ENCODE data around the gene TRPT1. TPM values are rescaled to one million over a fixed set of nuclear protein-coding genes. Genes with fewer than 3 reads are reported as not detected.

The TRPT1 gene
- total RNA-seq, 2 donors from 2014 or later: 45.6 to 60.4 TPM

GRCh38 chr11:64210301-64211020, 15.5 kb downstream of the TRPT1 start:
- no peaks in the 10 kb centered on the region for H3K4me1 ChIP-seq (ENCODE audit: control insufficient read depth, insufficient read depth, low read length)
- TF ChIP-seq CTCF (conservative IDR thresholded peaks at IDR 0.05): no peak
- peaks cover 28% of the 10 kb centered on the region for H3K36me3 ChIP-seq (ENCODE audit: control insufficient read depth, insufficient read depth, low read length)
- no peak overlapping the region for H3K27ac Mint-ChIP-seq
- no peak for DNase-seq
- no peaks in the 10 kb centered on the region for H3K27me3 ChIP-seq (ENCODE audit: control insufficient read depth, insufficient read depth, low read length, poor library complexity, severe bottlenecking)
- no peak overlapping the region for H3K27ac ChIP-seq (ENCODE audit: low read depth, low read length)
- H3K9me3 ChIP-seq (ENCODE audit: control insufficient read depth, low read length): no peaks in the 10 kb centered on the region
- H3K4me3 Mint-ChIP-seq: no peak overlapping the region
- no peak overlapping the region for H3K4me3 ChIP-seq (ENCODE audit: low read length)
- H3K27me3 Mint-ChIP-seq (ENCODE audit: insufficient read depth): no peaks in the 10 kb centered on the region
- no peaks in the 10 kb centered on the region for H3K9me3 Mint-ChIP-seq
- 95 to 97% methylated on average over 15 to 24 of the region's 24 CpGs for whole genome bisulfite sequencing, 2 experiments (ENCODE audit: insufficient coverage in 1 of 2, insufficient read length in 1 of 2)
- H3K9ac ChIP-seq (ENCODE audit: extremely low read depth, low read length, poor library complexity, severe bottlenecking): no peak overlapping the region
- no peaks in the 10 kb centered on the region for H3K4me1 Mint-ChIP-seq
- peaks cover 32% of the 10 kb centered on the region for H3K36me3 Mint-ChIP-seq (ENCODE audit: low read depth)

- no peak for DNase-seq
Observed at GRCh38 chr11:64209563-64209843, 16.5 kb downstream of the TRPT1 start.

GRCh38 chr11:64208796-64209562, 17.0 kb downstream of the TRPT1 start:
- Mint-ChIP-seq H3K4me1 (no peaks in the 10 kb centered on the region), H3K9me3 (no peaks in the 10 kb centered on the region), H3K36me3 (ENCODE audit: low read depth) (peaks cover 33% of the 10 kb centered on the region), H3K27ac (peak overlapping the region; percentile 26), H3K4me3 (no peak overlapping the region), H3K27me3 (ENCODE audit: insufficient read depth) (no peaks in the 10 kb centered on the region)
- Histone ChIP-seq H3K9me3 (ENCODE audit: control insufficient read depth, low read length) (no peaks in the 10 kb centered on the region), H3K27ac (ENCODE audit: low read depth, low read length) (no peak overlapping the region), H3K4me1 (ENCODE audit: control insufficient read depth, insufficient read depth, low read length) (peaks cover under 1% of the 10 kb centered on the region), H3K9ac (ENCODE audit: extremely low read depth, low read length, poor library complexity, severe bottlenecking) (no peak overlapping the region), H3K36me3 (ENCODE audit: control insufficient read depth, insufficient read depth, low read length) (peaks cover 36% of the 10 kb centered on the region), H3K4me3 (ENCODE audit: low read length) (no peak overlapping the region), H3K27me3 (ENCODE audit: control insufficient read depth, insufficient read depth, low read length, poor library complexity, severe bottlenecking) (no peaks in the 10 kb centered on the region)
- DNase-seq: no peak
- TF ChIP-seq CTCF (conservative IDR thresholded peaks at IDR 0.05): no peak
- 92 to 95% methylated on average over 12 to 18 of the region's 18 CpGs for WGBS, 2 experiments (ENCODE audit: insufficient coverage in 1 of 2, insufficient read length in 1 of 2)

More at GRCh38 chr11:64209563-64209843, 16.5 kb downstream of the TRPT1 start:
- H3K27me3 ChIP-seq (ENCODE audit: control insufficient read depth, insufficient read depth, low read length, poor library complexity, severe bottlenecking): no peaks in the 10 kb centered on the region
- WGBS, 2 experiments (ENCODE audit: insufficient coverage in 1 of 2, insufficient read length in 1 of 2): 95 to 96% methylated on average over 4 to 8 of the region's 8 CpGs
- H3K9me3 Mint-ChIP-seq: no peaks in the 10 kb centered on the region
- H3K4me1 Mint-ChIP-seq: no peaks in the 10 kb centered on the region
- no peaks in the 10 kb centered on the region for H3K27me3 Mint-ChIP-seq (ENCODE audit: insufficient read depth)
- no peak overlapping the region for H3K27ac ChIP-seq (ENCODE audit: low read depth, low read length)
- H3K27ac Mint-ChIP-seq: no peak overlapping the region
- no peak overlapping the region for H3K4me3 ChIP-seq (ENCODE audit: low read length)
- no peaks in the 10 kb centered on the region for H3K4me1 ChIP-seq (ENCODE audit: control insufficient read depth, insufficient read depth, low read length)
- peaks cover 31% of the 10 kb centered on the region for H3K36me3 ChIP-seq (ENCODE audit: control insufficient read depth, insufficient read depth, low read length)
- H3K36me3 Mint-ChIP-seq (ENCODE audit: low read depth): peaks cover 30% of the 10 kb centered on the region
- H3K4me3 Mint-ChIP-seq: no peak overlapping the region
- TF ChIP-seq CTCF (conservative IDR thresholded peaks at IDR 0.05): no peak
- H3K9ac ChIP-seq (ENCODE audit: extremely low read depth, low read length, poor library complexity, severe bottlenecking): no peak overlapping the region
- H3K9me3 ChIP-seq (ENCODE audit: control insufficient read depth, low read length): no peaks in the 10 kb centered on the region
